ENCODE results near the gene WASF1.
"Not testable (repeated sequence)": the region's sequence is repeated elsewhere in the genome, so short reads cannot be mapped to it uniquely, and the experiment has no call there.

Gene WASF1

GRCh38 chr6:110089323-110089722 is 90.1 kb downstream of the WASF1 start:
- DNase-seq (ENCODE audit: low read depth): no peak

- DNase-seq (ENCODE audit: low read depth): no peak
These were observed 94.2 kb downstream of the WASF1 start for GRCh38 chr6:110085285-110085684.

- DNase-seq (ENCODE audit: low read depth): no peak
These were observed 95.4 kb downstream of the WASF1 start for GRCh38 chr6:110083875-110084585.

GRCh38 chr6:110075406-110075805 is 104.1 kb downstream of the WASF1 start:
- no peak for DNase-seq (ENCODE audit: low read depth)

- DNase-seq (ENCODE audit: low read depth): not testable (repeated sequence)
These were observed 106.0 kb downstream of the WASF1 start for GRCh38 chr6:110073474-110073873.

GRCh38 chr6:110068592-110068967 is 110.9 kb downstream of the WASF1 start:
- no peak for DNase-seq (ENCODE audit: low read depth)

GRCh38 chr6:110067837-110068591 is 111.5 kb downstream of the WASF1 start:
- DNase-seq (ENCODE audit: low read depth): no peak

- DNase-seq (ENCODE audit: low read depth): no peak
These were observed 114.5 kb downstream of the WASF1 start for GRCh38 chr6:110064744-110065524.

- DNase-seq (ENCODE audit: low read depth): no peak
These were observed 115.7 kb downstream of the WASF1 start for GRCh38 chr6:110063594-110064263.

- DNase-seq (ENCODE audit: low read depth): no peak
These were observed 124.1 kb downstream of the WASF1 start for GRCh38 chr6:110055387-110055735.

- no peak for DNase-seq (ENCODE audit: low read depth)
These were observed 124.6 kb downstream of the WASF1 start for GRCh38 chr6:110054664-110055386.

- no peak for DNase-seq (ENCODE audit: low read depth)
These were observed 125.9 kb downstream of the WASF1 start for GRCh38 chr6:110053395-110054240.

- no peak for DNase-seq (ENCODE audit: low read depth)
These were observed 129.0 kb downstream of the WASF1 start for GRCh38 chr6:110050440-110050813.
